Panc1 (cell line): ENCODE measurements around the gene CRYAB. TPM values are rescaled to one million over a fixed set of nuclear protein-coding genes. Genes with fewer than 3 reads are reported as not detected.

ENCODE experiments used
- ATAC-seq: fragments of 200-7000 bp; cut with Tn5 transposase; 2 replicates; pipeline ENCODE4 v1.9.1; 2020; ENCODE audit warnings: mild to moderate bottlenecking, moderate library complexity
- BruUV-seq: library from RNA; stranded (reverse); fragments of 400-500 nt; replicated peaks from 2 replicates; lab custom pipeline; 2021; lab: Mats Ljungman, UMichigan
- CTCF ChIA-PET: fragments of 300-600 bp; sonication (Branson Sonifier 250); formaldehyde crosslinking; loops from one replicate; lab custom pipeline; 2022; ENCODE audit warnings: antibody characterized with exemption; lab: Charles Lee
- POLR2A ChIA-PET: fragments of 300-600 bp; sonication (Branson Sonifier 250); formaldehyde crosslinking; loops from one replicate; lab custom pipeline; 2022; ENCODE audit warnings: antibody characterized with exemption; lab: Charles Lee
- DNase-seq: peaks from one replicate; pipeline ENCODE4 v3.0.0-alpha.2; 2010; ENCODE audit warnings: low read depth, low spot score
- H3K27ac ChIP-seq: 2 replicates; pipeline ENCODE4 v1.5.1; 2011; ENCODE audit warnings: mild to moderate bottlenecking, low read length, inconsistent platforms
- H3K27me3 ChIP-seq: fragments of 200-500 bp; sonication (Bioruptor generic); 2 replicates; pipeline ENCODE4 v1.6.0; 2014; ENCODE audit warnings: low read length, inconsistent platforms; ENCODE audit not compliant: control insufficient read depth, insufficient read depth
- H3K36me3 ChIP-seq: fragments of 200-500 bp; sonication (Bioruptor generic); 2 replicates; pipeline ENCODE4 v1.5.1; 2014; ENCODE audit warnings: inconsistent platforms, mild to moderate bottlenecking, low read length, moderate library complexity; ENCODE audit not compliant: control insufficient read depth, insufficient read depth
- H3K4me1 ChIP-seq: 2 replicates; pipeline ENCODE4 v1.5.1; 2011; ENCODE audit warnings: inconsistent platforms, mild to moderate bottlenecking, low read length, moderate library complexity; ENCODE audit not compliant: control insufficient read depth, insufficient read depth
- H3K4me3 ChIP-seq, 2 experiments: 2 replicates each; pipeline ENCODE4 v1.5.1; 2011 to 2012; ENCODE audit warnings: low read depth in 2 of 2, low read length in 2 of 2, mild to moderate bottlenecking in 2 of 2, inconsistent platforms in 1 of 2, moderate library complexity in 1 of 2
- H3K9me3 ChIP-seq: fragments of 200-500 bp; sonication (Bioruptor generic); 2 replicates; pipeline ENCODE4 v1.5.1; 2014; ENCODE audit warnings: low read depth, mild to moderate bottlenecking, inconsistent platforms, low read length, moderate library complexity; ENCODE audit not compliant: control insufficient read depth, insufficient read depth
- POLR2AphosphoS5 ChIP-seq: IDR thresholded peaks from 2 replicates; pipeline ENCODE4 v1.6.1; 2012; ENCODE audit warnings: mild to moderate bottlenecking, low read depth, low read length, moderate library complexity
- SIN3A ChIP-seq: IDR thresholded peaks from 2 replicates; pipeline ENCODE4 v1.6.1; 2012; ENCODE audit warnings: low read depth, mild to moderate bottlenecking, low read length, moderate library complexity, borderline replicate concordance; ENCODE audit not compliant: insufficient read depth
- TCF7L2 ChIP-seq: IDR thresholded peaks from 2 replicates; pipeline ENCODE4 v1.6.1; 2011; ENCODE audit warnings: mild to moderate bottlenecking, low read depth, low read length, inconsistent platforms
- in situ Hi-C: cut with HindIII; loops from 2 replicates; pipeline ENCODE4 v1.10.0; 2016; ENCODE audit warnings: low sequenced_read_pairs, low pct_unique_long_range_greater_than_20kb
- intact Hi-C: fragments of 100-400 bp; cut with micrococcal nuclease; formaldehyde crosslinking; loops from one replicate; pipeline ENCODE4 v1.10.0; 2022; ENCODE audit not compliant: unreplicated experiment
- total RNA-seq: library from RNA; stranded (reverse); gene quantifications from one replicate; pipeline ENCODE4 v1.2.1, GENCODE V29; 2021; ENCODE audit not compliant: unreplicated experiment
- TF ChIP-seq, protein P1 (sequence below), 2 experiments: IDR thresholded peaks; 2 replicates each; pipeline ENCODE4 v1.6.1; 2011 to 2012; ENCODE audit warnings: low read depth in 2 of 2, control low read depth in 1 of 2, low read length in 1 of 2, mild to moderate bottlenecking in 1 of 2, moderate library complexity in 1 of 2; ENCODE audit not compliant: insufficient read depth in 1 of 2
- TF ChIP-seq, protein P2 (sequence below): fragments of 450-650 bp; IDR thresholded peaks from 2 replicates; pipeline ENCODE4 v1.5.1; 2017; ENCODE audit warnings: mild to moderate bottlenecking

Gene CRYAB
- total RNA-seq, 1 experiment from 2014 or later = 0.59 TPM

DNA sequence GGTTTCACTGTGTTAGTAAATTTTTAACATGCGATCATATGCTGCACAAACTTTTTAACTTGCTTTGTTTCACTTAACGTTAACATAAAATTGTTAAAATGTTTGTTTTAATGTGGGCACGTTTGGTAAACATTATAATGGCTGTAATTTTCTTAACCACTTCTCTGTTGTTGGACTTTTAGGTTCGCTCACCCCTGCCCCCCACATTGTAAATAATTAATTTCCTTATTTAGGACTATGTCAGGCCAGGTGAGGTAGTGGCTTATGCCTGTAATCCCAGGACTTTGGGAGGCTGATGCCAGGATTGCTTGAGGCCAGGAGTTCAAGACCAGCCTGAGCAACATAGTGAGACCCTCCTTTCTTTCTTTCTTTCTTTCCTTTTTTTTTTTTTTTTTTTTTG is 18.9 kb upstream of the CRYAB start:
- Histone ChIP-seq H3K27me3 (no peaks in the 10 kb centered on the region), H3K4me1 (peaks cover 9% of the 10 kb centered on the region; the same call in 1 of the 2 replicates), H3K27ac (no peak overlapping the region), H3K9me3 (no peaks in the 10 kb centered on the region), H3K4me3 (no peak overlapping the region), H3K36me3 (no peaks in the 10 kb centered on the region)
- in situ Hi-C loops = no loop called here
- intact Hi-C loops = no loop called here
- TF ChIP-seq TCF7L2 (no peak), POLR2AphosphoS5 (no peak), SIN3A (no peak)
- TF ChIP-seq, protein P1, sequence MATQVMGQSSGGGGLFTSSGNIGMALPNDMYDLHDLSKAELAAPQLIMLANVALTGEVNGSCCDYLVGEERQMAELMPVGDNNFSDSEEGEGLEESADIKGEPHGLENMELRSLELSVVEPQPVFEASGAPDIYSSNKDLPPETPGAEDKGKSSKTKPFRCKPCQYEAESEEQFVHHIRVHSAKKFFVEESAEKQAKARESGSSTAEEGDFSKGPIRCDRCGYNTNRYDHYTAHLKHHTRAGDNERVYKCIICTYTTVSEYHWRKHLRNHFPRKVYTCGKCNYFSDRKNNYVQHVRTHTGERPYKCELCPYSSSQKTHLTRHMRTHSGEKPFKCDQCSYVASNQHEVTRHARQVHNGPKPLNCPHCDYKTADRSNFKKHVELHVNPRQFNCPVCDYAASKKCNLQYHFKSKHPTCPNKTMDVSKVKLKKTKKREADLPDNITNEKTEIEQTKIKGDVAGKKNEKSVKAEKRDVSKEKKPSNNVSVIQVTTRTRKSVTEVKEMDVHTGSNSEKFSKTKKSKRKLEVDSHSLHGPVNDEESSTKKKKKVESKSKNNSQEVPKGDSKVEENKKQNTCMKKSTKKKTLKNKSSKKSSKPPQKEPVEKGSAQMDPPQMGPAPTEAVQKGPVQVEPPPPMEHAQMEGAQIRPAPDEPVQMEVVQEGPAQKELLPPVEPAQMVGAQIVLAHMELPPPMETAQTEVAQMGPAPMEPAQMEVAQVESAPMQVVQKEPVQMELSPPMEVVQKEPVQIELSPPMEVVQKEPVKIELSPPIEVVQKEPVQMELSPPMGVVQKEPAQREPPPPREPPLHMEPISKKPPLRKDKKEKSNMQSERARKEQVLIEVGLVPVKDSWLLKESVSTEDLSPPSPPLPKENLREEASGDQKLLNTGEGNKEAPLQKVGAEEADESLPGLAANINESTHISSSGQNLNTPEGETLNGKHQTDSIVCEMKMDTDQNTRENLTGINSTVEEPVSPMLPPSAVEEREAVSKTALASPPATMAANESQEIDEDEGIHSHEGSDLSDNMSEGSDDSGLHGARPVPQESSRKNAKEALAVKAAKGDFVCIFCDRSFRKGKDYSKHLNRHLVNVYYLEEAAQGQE (IDR thresholded peaks at IDR 0.05; ENCODE audit: insufficient read depth in 1 of 2, low read depth in 2 of 2, low read length in 1 of 2) = no peak
- TF ChIP-seq, protein P2, sequence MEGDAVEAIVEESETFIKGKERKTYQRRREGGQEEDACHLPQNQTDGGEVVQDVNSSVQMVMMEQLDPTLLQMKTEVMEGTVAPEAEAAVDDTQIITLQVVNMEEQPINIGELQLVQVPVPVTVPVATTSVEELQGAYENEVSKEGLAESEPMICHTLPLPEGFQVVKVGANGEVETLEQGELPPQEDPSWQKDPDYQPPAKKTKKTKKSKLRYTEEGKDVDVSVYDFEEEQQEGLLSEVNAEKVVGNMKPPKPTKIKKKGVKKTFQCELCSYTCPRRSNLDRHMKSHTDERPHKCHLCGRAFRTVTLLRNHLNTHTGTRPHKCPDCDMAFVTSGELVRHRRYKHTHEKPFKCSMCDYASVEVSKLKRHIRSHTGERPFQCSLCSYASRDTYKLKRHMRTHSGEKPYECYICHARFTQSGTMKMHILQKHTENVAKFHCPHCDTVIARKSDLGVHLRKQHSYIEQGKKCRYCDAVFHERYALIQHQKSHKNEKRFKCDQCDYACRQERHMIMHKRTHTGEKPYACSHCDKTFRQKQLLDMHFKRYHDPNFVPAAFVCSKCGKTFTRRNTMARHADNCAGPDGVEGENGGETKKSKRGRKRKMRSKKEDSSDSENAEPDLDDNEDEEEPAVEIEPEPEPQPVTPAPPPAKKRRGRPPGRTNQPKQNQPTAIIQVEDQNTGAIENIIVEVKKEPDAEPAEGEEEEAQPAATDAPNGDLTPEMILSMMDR = no peak
- CTCF ChIA-PET = no interaction called here
- no peak for ATAC-seq
- no TSS peak for BruUV-seq
- DNase-seq = no peak
- POLR2A ChIA-PET = interaction anchor here (0.6 to 1.7 kb wide), 2 partner anchors 7 to 36 kb away, joined by 3 to 4 read pairs; no protein-coding TSS in a partner anchor

DNA sequence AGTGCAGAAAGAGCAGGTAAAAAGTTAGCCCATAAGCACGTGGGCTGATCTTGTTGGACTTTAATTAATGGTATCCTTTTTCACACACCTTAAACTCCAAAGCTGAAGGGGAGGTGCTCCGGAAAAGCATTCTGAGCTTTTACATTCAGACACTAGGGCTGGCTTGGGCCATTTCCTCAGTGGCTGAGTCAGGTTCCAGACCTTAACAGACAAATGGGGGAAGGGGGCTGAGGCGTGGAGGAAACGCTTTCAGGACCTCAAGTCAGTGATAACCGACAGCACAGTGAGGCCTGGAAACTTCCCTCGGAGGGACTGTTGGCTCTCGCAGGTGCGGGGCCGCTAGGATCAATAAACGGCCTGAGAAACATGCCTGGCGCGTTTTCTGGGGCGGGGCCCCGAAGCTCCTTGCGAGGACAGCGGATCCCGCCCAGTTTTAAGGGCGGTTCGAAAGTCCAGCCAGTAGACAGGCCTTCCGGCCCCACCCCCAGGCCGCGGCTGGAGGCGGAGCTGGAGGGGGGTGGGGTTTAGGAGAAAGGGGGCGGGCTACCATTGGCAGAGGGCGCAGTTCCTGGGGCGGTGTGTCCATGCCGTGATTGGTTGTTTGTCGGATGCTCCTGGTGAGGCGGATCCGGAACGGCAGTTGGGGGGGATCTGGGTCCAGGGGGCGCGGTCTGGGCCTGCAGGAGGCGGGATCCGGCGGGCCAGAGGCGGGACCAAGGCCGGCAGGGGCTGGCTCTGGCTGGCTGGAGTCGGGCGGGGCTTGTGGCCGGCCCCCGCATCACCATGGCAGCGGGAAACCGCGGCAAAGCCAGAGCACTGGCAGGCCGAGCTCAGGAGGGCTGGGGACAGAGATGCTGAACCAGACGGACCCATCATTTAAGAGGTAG is 15.2 kb upstream of the CRYAB start:
- peaks cover 15% of the 10 kb centered on the region; the same call in 1 of the 2 replicates for H3K4me1 ChIP-seq
- TF ChIP-seq, protein P2 = no peak
- TF ChIP-seq POLR2AphosphoS5 (peak; percentile 94), TCF7L2 (no peak), SIN3A (peak; percentile 87; the same call in 1 of the 2 replicates)
- no peaks in the 10 kb centered on the region for H3K36me3 ChIP-seq
- DNase-seq (peak; percentile 87), ATAC-seq (peak; percentile 98)
- H3K27me3 ChIP-seq = no peaks in the 10 kb centered on the region
- intact Hi-C loops (no loop called here), in situ Hi-C loops (no loop called here)
- BruUV-seq = no TSS peak
- no peaks in the 10 kb centered on the region for H3K9me3 ChIP-seq
- peak overlapping the region; percentile 57 to 81 for H3K4me3 ChIP-seq
- POLR2A ChIA-PET = interaction anchor here (0.6 to 1.2 kb wide), 9 partner anchors 9 to 237 kb away, joined by 3 to 6 read pairs (median 3); partner anchors contain the start of genes ALG9 and IL18
- peak overlapping the region; percentile 96 for H3K27ac ChIP-seq
- CTCF ChIA-PET = interaction anchor here (0.5 to 1.0 kb wide), 3 partner anchors 55 to 221 kb away, joined by 3 to 7 read pairs (median 6); no protein-coding TSS in a partner anchor
